GM21737 (cell line): ENCODE data around the gene NMUR1.
"Not testable (repeated sequence)": the region's sequence is repeated elsewhere in the genome, so short reads cannot be mapped to it uniquely, and the experiment has no call there.

Experiments used
- ATAC-seq: cut with Tn5 transposase; IDR thresholded peaks from one replicate; pipeline ENCODE4 v1.9.1; 2021; ENCODE audit warnings: mild to moderate bottlenecking, moderate library complexity; ENCODE audit not compliant: unreplicated experiment

The NMUR1 gene

DNA sequence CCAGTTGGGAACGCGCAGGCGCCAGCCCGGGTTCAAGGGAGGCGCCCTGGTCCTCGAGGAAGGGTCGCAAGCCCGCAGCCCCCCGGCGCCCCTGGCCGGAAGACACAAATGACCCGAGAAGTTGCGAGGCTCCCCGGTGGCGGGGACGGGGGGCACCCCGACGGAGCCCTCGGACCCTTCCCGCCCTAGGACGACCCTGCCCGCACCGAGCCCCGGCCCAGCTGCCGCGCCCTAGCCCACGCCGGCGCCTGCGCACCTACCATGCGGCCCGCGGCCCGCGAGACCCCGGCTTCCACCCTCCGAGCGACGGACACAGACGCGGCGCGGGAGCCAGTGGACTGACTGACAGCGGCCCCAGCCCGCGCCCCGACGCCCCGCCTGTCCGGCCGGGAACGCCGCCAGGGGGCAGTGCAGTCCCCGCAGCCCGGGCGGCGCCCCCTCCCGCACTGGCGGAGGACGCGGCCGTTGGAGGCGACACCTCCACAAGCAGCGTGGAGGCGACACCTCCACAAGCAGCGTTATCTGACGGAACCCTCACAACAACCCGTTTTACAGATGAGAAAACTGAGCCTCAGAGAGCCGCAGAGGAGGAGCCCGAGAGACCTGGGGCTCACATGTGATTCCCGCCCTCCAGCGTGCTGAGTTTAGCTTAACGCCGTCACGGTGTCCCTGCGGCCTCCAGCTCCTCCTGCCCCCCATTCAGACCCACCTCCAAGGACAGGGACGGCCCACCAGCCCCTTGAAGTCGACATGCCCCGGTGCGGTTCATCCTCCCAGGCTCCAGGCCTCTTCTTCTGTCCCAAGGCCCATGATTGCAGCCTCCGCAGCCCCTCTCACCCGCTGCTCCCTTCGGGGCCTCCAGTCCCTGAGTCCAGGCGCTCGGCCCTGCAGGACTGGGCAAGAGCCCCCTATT lies at the start of gene NMUR1:
Gene NMUR1, minus strand, starts transcription at position 347 of the 913 bp plus-strand sequence. Its CDS starts 84 bp downstream, at position 263.
- ATAC-seq, result no peak

DNA sequence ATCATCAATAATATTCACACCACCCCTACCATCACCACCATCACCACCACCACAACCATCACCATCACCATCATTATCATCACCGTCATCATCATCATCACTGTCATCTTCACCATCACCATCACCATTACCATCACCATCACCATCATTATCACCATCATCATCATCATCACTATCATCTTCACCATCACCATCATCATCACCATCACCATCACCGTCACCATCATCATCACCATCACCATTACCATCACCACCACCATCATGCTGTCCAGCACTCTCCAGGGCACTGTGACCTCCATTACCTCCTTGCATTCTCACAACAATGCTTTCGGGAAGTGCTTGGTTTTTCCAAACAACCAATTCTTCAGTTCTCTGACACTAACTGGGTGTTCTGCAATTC lies 49.3 kb upstream of the NMUR1 start:
- ATAC-seq, result no peak

DNA sequence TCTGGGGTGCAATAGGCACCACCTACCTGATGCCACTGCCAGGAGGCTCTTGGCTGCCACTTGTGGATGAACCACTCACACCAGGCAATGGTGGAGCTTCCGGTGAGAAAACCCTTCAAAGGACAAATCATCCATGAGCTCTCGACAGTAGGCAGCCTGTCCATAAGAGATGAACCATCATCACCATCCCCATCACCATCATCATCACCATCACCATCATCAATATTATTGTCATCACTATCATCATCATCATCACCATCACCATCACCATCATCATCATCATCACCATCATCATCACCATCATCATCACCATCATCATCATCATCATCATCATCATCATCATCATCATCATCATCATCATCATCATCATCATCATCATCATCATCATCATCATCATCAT lies 48.4 kb upstream of the NMUR1 start:
- ATAC-seq, result not testable (repeated sequence)

DNA sequence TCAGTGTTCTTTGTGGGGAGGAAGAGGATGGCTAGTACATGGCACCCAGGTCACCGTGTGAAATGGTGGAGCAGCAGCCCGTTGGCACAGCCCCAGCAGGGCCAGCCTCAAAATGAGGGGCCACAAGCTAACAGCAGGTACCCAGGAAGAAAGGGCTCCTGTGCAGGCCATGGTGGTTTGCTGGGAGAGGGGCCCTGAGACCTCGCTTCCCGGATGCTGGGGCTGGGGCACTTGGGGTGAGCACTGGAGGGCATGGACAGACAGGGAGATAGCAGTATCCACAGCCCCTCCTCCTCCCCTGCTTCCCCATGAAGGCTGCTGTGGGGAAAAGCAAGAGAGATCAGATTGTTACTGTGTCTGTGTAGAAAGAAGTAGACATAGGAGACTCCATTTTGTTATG lies 46.2 kb upstream of the NMUR1 start:
- ATAC-seq, result no peak

DNA sequence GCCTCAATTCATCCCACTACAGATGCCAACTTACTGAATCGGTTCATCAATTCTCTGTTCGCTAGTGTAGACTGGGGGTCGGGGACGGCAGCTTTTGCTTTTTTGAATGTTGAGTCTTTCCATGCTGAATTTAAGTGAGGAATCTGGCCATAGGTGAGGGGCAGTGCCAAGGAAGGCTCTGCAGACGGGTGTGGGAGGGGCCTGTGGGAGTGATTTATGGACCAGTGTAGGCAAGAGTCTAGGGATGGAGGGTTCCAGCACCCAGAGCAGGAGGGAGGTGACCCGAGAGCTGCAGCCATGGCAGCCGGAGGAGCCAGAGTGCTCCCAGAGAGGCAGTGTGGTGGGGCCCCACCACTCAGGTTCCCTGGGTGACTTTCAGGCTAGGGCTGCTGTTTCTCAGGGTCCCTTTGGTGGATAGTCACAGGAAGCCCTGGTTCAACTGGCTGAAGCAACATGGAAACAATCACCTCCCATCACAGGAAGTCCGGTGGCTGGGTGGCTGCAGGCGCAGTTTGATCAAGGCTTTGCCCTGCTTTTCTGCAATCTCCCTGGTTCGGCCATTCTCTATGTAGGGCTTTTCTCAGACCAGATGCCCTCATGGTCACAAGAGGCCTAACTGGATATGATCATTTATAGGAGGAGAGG lies 45.5 kb upstream of the NMUR1 start:
- ATAC-seq, result no peak

DNA sequence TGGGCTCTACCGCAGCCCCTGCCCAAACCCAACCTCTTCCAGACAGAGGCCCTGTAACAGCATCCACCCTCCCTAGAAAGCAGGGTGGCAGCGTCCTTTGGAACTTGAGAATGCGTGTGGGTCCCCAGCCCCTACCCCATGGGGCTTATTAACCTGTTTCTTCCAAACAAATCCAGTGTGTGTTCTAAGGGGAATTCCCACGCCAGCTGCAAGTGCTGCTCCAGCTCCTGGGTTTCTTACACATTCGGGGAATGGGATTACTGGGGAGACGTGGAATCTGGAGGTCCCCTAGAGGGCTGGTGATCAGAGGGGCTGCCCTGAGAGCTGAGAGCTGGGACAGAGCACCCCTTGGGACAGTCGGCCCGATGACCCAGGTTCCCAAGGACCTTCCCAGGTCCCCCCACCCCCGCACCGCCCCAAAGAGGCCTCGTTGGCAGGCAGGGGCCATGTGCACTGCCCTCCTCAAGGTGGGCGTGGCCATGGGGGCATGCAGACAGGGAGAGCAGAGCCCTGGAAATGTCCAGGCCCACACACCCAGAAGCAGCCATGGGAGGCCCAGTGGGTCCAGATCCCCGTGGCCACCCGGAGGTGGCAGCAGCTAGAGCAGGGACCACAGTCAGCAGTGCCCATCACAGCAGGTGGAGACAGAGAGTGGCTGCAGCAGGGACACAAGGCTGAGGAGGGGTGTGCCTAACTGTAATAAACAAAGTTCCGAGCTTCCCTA lies 43.6 kb upstream of the NMUR1 start:
- ATAC-seq, result no peak

- ATAC-seq, result no peak
These were observed 42.9 kb upstream of the NMUR1 start for GRCh38 chr2:231573096-231573495.

GRCh38 chr2:231571661-231572191 lies 41.5 kb upstream of the NMUR1 start:
- no peak for ATAC-seq

- ATAC-seq, result not testable (repeated sequence)
These were observed 40.7 kb upstream of the NMUR1 start for GRCh38 chr2:231570915-231571314.

GRCh38 chr2:231568785-231569435 lies 38.7 kb upstream of the NMUR1 start:
- ATAC-seq, result no peak

DNA sequence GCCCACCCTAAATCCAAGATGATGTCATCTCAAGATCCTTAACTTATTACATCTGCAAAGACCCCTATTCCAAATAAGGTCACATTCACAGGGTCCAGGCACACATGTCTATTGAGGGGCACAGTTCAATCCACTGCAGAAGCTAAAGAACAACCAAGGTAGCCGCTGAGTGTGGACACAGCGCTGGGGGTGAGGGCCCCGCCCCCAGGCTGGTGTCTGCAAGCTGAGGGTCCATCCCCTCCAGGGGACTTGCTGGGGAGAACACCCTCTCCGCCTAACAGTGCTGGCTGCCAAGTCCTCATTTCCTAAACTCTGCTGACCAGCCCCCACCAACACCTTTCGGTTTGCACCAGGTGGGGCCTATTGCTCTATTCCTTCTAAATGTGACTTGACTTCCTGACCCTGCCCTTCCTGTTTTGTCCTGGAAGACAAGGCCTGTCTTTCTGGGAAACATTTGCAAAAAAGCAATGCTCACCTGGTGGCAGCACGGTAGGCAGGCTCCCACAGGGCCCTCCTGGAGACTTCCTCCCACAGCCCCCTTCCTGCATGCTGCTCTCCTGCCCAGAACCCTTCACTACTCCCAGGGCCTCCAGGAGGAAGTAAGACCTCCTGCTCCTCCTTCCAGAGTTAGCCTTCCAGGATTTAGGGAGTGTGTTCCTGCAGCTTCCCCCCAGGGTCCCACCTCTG lies 38.0 kb upstream of the NMUR1 start:
- ATAC-seq, result no peak

DNA sequence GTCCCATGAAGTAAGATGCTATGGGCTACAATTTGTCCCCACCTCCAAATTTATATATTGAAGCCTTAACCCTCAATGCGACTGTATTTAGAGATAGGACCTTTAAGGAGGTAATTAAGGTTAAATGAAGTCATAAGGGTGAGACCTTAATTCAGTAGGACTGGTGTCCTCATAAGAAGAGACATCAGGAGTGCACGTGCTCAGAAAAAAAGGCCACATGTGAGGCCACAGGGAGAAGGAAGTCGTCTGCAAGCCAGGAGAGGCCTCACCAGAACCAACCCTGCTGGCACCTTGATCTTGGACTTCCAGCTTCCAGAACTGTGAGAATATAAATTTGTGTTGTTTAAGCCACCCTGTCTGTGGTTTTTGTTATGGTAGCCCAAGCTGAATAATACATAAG lies 36.9 kb upstream of the NMUR1 start:
- no peak for ATAC-seq

- no peak for ATAC-seq
These were observed 35.8 kb upstream of the NMUR1 start for GRCh38 chr2:231565887-231566594.

GRCh38 chr2:231563378-231563961 lies 33.2 kb upstream of the NMUR1 start:
- ATAC-seq, result no peak

DNA sequence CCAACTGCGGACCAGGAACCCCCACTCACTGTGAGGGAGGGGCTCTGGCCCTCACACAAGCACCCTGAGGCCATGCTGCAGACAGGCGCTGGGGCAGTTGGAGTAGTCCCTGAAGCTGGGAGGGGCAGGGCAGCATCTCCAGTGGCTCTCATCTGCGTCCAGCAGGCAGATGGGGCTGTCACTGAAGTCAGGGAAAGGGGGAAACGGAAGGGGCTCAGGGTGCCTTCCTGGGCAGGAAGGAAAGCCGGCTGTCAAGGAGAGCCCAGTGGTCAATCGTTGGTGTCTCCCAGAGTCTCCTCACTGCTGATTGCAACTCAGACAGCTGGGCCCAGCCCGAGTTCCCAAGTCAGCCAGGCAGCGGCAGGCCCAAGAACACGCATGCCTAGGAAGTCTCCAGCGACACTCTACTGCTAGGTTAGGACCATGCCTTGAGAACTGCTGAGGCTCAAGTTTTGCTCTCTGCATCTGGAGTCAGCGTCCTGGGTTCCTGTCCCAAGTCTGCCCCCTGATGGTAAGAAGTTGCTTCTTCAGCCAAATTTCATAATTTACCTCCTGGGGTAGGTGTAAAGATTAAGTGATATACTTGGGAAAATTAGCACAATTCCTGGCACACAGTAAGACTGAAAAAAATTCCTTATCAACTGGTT lies 27.4 kb upstream of the NMUR1 start:
- peak; percentile 62 for ATAC-seq

DNA sequence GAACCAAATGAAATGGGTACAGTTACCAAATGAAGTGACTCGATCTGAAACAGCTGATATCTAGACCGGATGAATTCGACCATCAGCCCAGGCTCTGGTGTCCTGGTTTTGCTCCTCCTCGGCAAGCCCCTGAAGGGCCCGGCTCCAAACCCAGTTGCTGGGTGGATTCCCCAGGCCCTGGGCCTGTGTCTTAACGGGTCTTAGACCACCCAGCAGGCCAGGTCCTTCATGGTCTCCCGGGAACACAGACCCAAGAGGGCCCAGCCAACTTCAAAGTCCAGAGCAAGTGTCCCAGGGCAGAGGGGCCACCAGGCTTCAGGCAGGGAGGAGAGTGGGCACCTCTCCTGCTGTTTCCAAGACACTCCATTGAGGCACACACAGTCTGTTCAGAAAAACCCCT lies 26.7 kb upstream of the NMUR1 start:
- ATAC-seq, result no peak

- not testable (repeated sequence) for ATAC-seq
These were observed 26.3 kb upstream of the NMUR1 start for GRCh38 chr2:231556496-231556895.

- no peak for ATAC-seq
These were observed 24.7 kb upstream of the NMUR1 start for GRCh38 chr2:231554748-231555545.
